H1 (cell line): ENCODE results near the gene SLC25A12. TPM values are rescaled to one million over a fixed set of nuclear protein-coding genes. Genes with fewer than 3 reads are reported as not detected.

ENCODE experiments used
- CTCF ChIA-PET: fragments of 300-600 bp; sonication (Branson Sonifier 250); formaldehyde crosslinking; loops from one replicate; lab custom pipeline; 2021; ENCODE audit not compliant: partially characterized antibody; lab: Charles Lee
- POLR2A ChIA-PET: fragments of 300-600 bp; sonication (Branson Sonifier 250); formaldehyde crosslinking; loops from one replicate; lab custom pipeline; 2021; ENCODE audit warnings: inconsistent platforms; ENCODE audit not compliant: partially characterized antibody; lab: Charles Lee
- DNase-seq, 2 experiments: peaks; one replicate each; pipeline versions ENCODE4 v3.0.0 to v3.0.0-alpha.2; 2010 to 2022; ENCODE audit warnings: low spot score in 2 of 2, low read depth in 1 of 2, mixed read lengths in 1 of 2
- FAIRE-seq: peaks from 2 replicates; lab custom pipeline; 2011; peaks lifted over from hg19 to GRCh38; lab: Jason Lieb, UNC
- H2AFZ ChIP-seq: 2 replicates; pipeline ENCODE4 v1.8.1; 2012; ENCODE audit warnings: low read length, inconsistent platforms
- H2AK5ac ChIP-seq: 2 replicates; pipeline ENCODE4 v1.6.1; 2013; ENCODE audit warnings: low read depth, low read length
- H2BK120ac ChIP-seq: replicated peaks from 2 replicates; pipeline ENCODE3; 2013; ENCODE audit warnings: low read depth, low read length, inconsistent platforms
- H2BK12ac ChIP-seq: 2 replicates; pipeline ENCODE4 v1.6.1; 2013; ENCODE audit warnings: low read depth, low read length
- H2BK15ac ChIP-seq: 2 replicates; pipeline ENCODE4 v1.6.1; 2013; ENCODE audit warnings: low read length
- H2BK20ac ChIP-seq: 2 replicates; pipeline ENCODE4 v1.6.1; 2013; ENCODE audit warnings: low read length
- H2BK5ac ChIP-seq: 2 replicates; pipeline ENCODE4 v1.6.1; 2013; ENCODE audit warnings: low read depth, low read length
- H3K14ac ChIP-seq: 2 replicates; pipeline ENCODE4 v1.6.1; 2013; ENCODE audit warnings: inconsistent platforms; ENCODE audit not compliant: insufficient read length
- H3K18ac ChIP-seq: 2 replicates; pipeline ENCODE4 v1.6.1; 2013; ENCODE audit warnings: low read length; ENCODE audit errors: extremely low read depth
- H3K23ac ChIP-seq: 2 replicates; pipeline ENCODE4 v1.6.1; 2013; ENCODE audit warnings: inconsistent platforms; ENCODE audit not compliant: insufficient read length
- H3K23me2 ChIP-seq: 2 replicates; pipeline ENCODE4 v1.6.1; 2013; ENCODE audit warnings: low read depth, low read length
- H3K27ac ChIP-seq: 2 replicates; pipeline ENCODE4 v1.6.1; 2011; ENCODE audit warnings: low read depth, low read length, inconsistent platforms
- H3K27me3 ChIP-seq, 4 experiments: replicated peaks in 1 of 4; 1 replicate in 1 of 4; 2 replicates in 3 of 4; pipeline versions ENCODE4 v1.6.1 to v1.8.1; 2011 to 2013; ENCODE audit warnings: low read length in 3 of 4, mild to moderate bottlenecking in 3 of 4, inconsistent platforms in 2 of 4, mixed read lengths in 2 of 4, moderate library complexity in 1 of 4; ENCODE audit not compliant: control insufficient read depth in 3 of 4, insufficient read depth in 3 of 4; ENCODE audit errors: extremely low read depth in 1 of 4
- H3K36me3 ChIP-seq, 4 experiments: 2 replicates each; pipeline versions ENCODE4 v1.6.1 to v1.8.1; 2011 to 2013; ENCODE audit warnings: mild to moderate bottlenecking in 4 of 4, low read length in 3 of 4, moderate library complexity in 2 of 4, control low read depth in 1 of 4, inconsistent platforms in 1 of 4; ENCODE audit not compliant: insufficient read depth in 4 of 4, control insufficient read depth in 2 of 4
- H3K4ac ChIP-seq: replicated peaks from 2 replicates; pipeline ENCODE3; 2013; ENCODE audit warnings: low read length, low read depth, mixed read lengths, inconsistent platforms; ENCODE audit not compliant: insufficient read length
- H3K4me1 ChIP-seq, 4 experiments: replicated peaks in 1 of 4; 1 replicate in 1 of 4; 2 replicates in 3 of 4; pipeline versions ENCODE4 v1.6.1 to v1.8.1; 2011 to 2013; ENCODE audit warnings: low read length in 3 of 4, inconsistent platforms in 2 of 4, mixed read lengths in 1 of 4; ENCODE audit not compliant: insufficient read depth in 4 of 4, control insufficient read depth in 3 of 4
- H3K4me2 ChIP-seq, 2 experiments: 2 replicates each; pipeline versions ENCODE4 v1.6.1 to v1.8.1; 2011 to 2013; ENCODE audit warnings: low read depth in 2 of 2, low read length in 2 of 2, control low read depth in 1 of 2, inconsistent platforms in 1 of 2, mild to moderate bottlenecking in 1 of 2; ENCODE audit not compliant: insufficient read depth in 1 of 2
- H3K4me3 ChIP-seq, 4 experiments: fragments of 200-600, 300-600 bp in 1 of 4; sonication (generic), shearing (Covaris generic), sonication (Bioruptor Twin) in 1 of 4; 2 replicates each; pipeline versions ENCODE4 v1.5.1 to v1.8.1; 2011 to 2016; ENCODE audit warnings: low read length in 4 of 4, low read depth in 3 of 4, control low read depth in 2 of 4, inconsistent platforms in 2 of 4, mild to moderate bottlenecking in 2 of 4, mixed read lengths in 1 of 4, moderate library complexity in 1 of 4; ENCODE audit not compliant: insufficient read depth in 2 of 4; ENCODE audit errors: extremely low read depth in 1 of 4
- H3K56ac ChIP-seq: replicated peaks from 2 replicates; pipeline ENCODE3; 2013; ENCODE audit warnings: low read depth, mild to moderate bottlenecking, mixed read lengths, low read length, inconsistent platforms; ENCODE audit not compliant: insufficient read length
- H3K79me1 ChIP-seq: 2 replicates; pipeline ENCODE4 v1.6.1; 2013; ENCODE audit warnings: low read depth, low read length, control low read depth
- H3K79me2 ChIP-seq, 2 experiments: 2 replicates each; pipeline versions ENCODE4 v1.6.1 to v1.8.1; 2012 to 2013; ENCODE audit warnings: low read length in 2 of 2, mild to moderate bottlenecking in 2 of 2, inconsistent platforms in 1 of 2; ENCODE audit not compliant: insufficient read depth in 2 of 2, control insufficient read depth in 1 of 2
- H3K9ac ChIP-seq, 4 experiments: replicated peaks in 1 of 4; 1 replicate in 1 of 4; 2 replicates in 3 of 4; pipeline versions ENCODE4 v1.6.1 to v1.8.1; 2011 to 2013; ENCODE audit warnings: low read depth in 3 of 4, low read length in 3 of 4, control low read depth in 2 of 4, mild to moderate bottlenecking in 2 of 4, moderate library complexity in 2 of 4, inconsistent platforms in 1 of 4; ENCODE audit errors: extremely low read depth in 1 of 4
- H3K9me3 ChIP-seq, 2 experiments: 2 replicates each; pipeline versions ENCODE4 v1.6.1 to v1.8.1; 2012 to 2013; ENCODE audit warnings: mild to moderate bottlenecking in 2 of 2, moderate library complexity in 2 of 2, control low read depth in 1 of 2, inconsistent platforms in 1 of 2, low read depth in 1 of 2, low read length in 1 of 2, mixed read lengths in 1 of 2; ENCODE audit not compliant: insufficient read depth in 2 of 2
- H4K20me1 ChIP-seq, 2 experiments: replicated peaks in 1 of 2; 2 replicates each; pipeline versions ENCODE3 to v1.8.1; 2011 to 2013; ENCODE audit warnings: inconsistent platforms in 2 of 2, low read length in 2 of 2, mild to moderate bottlenecking in 1 of 2; ENCODE audit not compliant: insufficient read depth in 2 of 2, control insufficient read depth in 1 of 2
- H4K5ac ChIP-seq: 2 replicates; pipeline ENCODE4 v1.6.1; 2013; ENCODE audit warnings: low read length, low read depth, mixed read lengths, inconsistent platforms; ENCODE audit not compliant: insufficient read length
- H4K8ac ChIP-seq: 2 replicates; pipeline ENCODE4 v1.8.0; 2013; ENCODE audit warnings: mild to moderate bottlenecking, moderate library complexity, low read length, inconsistent platforms; ENCODE audit not compliant: insufficient read depth; ENCODE audit errors: extremely low read depth
- H4K91ac ChIP-seq: replicated peaks from 2 replicates; pipeline ENCODE3; 2013; ENCODE audit warnings: low read length, mixed read lengths, inconsistent platforms; ENCODE audit not compliant: insufficient read length
- ATF2 ChIP-seq: IDR thresholded peaks from 2 replicates; pipeline ENCODE4 v1.6.1; 2012; ENCODE audit warnings: low read length, inconsistent platforms
- CBX8 ChIP-seq: fragments of 300-800, 300-1000 bp; sonication (generic); IDR thresholded peaks from 2 replicates; pipeline ENCODE4 v1.7.1; 2016; ENCODE audit warnings: low read depth, low read length, borderline replicate concordance
- GTF2F1 ChIP-seq: IDR thresholded peaks from 2 replicates; pipeline ENCODE4 v1.6.1; 2012; ENCODE audit warnings: low read depth, low read length, improper control_type of control experiment, borderline replicate concordance
- KDM4A ChIP-seq: IDR thresholded peaks from one replicate; pipeline ENCODE4 v1.7.1; 2012; ENCODE audit warnings: low read depth, mild to moderate bottlenecking, moderate library complexity, low read length, inconsistent platforms; ENCODE audit not compliant: severe bottlenecking
- SP2 ChIP-seq: IDR thresholded peaks from 2 replicates; pipeline ENCODE4 v1.6.1; 2012; ENCODE audit warnings: mild to moderate bottlenecking, low read length, inconsistent platforms
- WGBS, 2 experiments: shearing (Covaris generic) in 1 of 2; methylation state at CpG; one replicate each; pipeline versions ENCODE4 v1.1.6 to v1.1.7; 2013 to 2015; ENCODE audit warnings: low lambda C conversion rate in 2 of 2, mixed read lengths in 2 of 2, inconsistent platforms in 1 of 2, low coverage in 1 of 2, missing lambda C conversion rate in 1 of 2; ENCODE audit not compliant: insufficient replicate concordance in 2 of 2, insufficient coverage in 1 of 2, insufficient read length in 1 of 2; ENCODE audit errors: extremely low coverage in 1 of 2, missing lambda C conversion rate in 1 of 2; 5-methylcytosine and 5-hydroxymethylcytosine counted together
- polyA plus RNA-seq, 7 experiments: library from polyadenylated mRNA; depleted of rRNA in 3 of 7; stranded (reverse) in 5 of 7; unstranded in 2 of 7; fragments of >200 nt in 5 of 7; fragments of 200-250 nt in 2 of 7; gene quantifications; 1 replicate in 5 of 7; 2 replicates in 1 of 7; 4 replicates in 1 of 7; pipeline versions ENCODE4 v1.2.1 to v1.2.3, GENCODE V29; 2011 to 2013; ENCODE audit warnings: missing spikeins in 2 of 7, mixed read lengths in 2 of 7
- total RNA-seq: library from RNA; stranded (reverse); fragmentation: NEBNext Ultra II Directional; extraction: Animal tissue kit (Norgen Biotek cat#: 25700); gene quantifications from 2 replicates; pipeline ENCODE4 v1.2.1, GENCODE V29; 2021

SLC25A12 gene
- total and polyA plus RNA-seq, 2 of the 8 experiments (the other 6 are each of a cell fraction or from before 2014, with no cell fraction given): 7.7 to 10.2 TPM

- Histone ChIP-seq H3K4ac (no peak overlapping the region), H3K4me1 (no peaks in the 10 kb centered on the region), H3K9ac (no peak overlapping the region), H2AK5ac (no peak overlapping the region), H3K9me3 (no peaks in the 10 kb centered on the region), H3K56ac (no peak overlapping the region), H2BK12ac (no peak overlapping the region), H2AFZ (no peak overlapping the region), H2BK20ac (no peak overlapping the region), H3K36me3 (no peaks in the 10 kb centered on the region), H3K79me2 (no peaks in the 10 kb centered on the region), H3K23ac (no peak overlapping the region), H3K27me3 (no peaks in the 10 kb centered on the region), H4K8ac (no peak overlapping the region), H3K4me3 (no peak overlapping the region), H2BK5ac (no peak overlapping the region), H3K79me1 (no peaks in the 10 kb centered on the region), H2BK120ac (no peak overlapping the region), H3K23me2 (no peaks in the 10 kb centered on the region), H3K4me2 (no peak overlapping the region), H4K91ac (no peak overlapping the region), H4K5ac (no peak overlapping the region), H3K14ac (no peak overlapping the region), H2BK15ac (no peak overlapping the region), H4K20me1 (no peaks in the 10 kb centered on the region), H3K27ac (no peak overlapping the region), H3K18ac (no peak overlapping the region)
- no peak for FAIRE-seq
- CTCF ChIA-PET: interaction anchor here (0.6 kb wide), 1 partner anchor 38 kb away, joined by 3 read pairs; no protein-coding TSS in a partner anchor
- TF ChIP-seq ATF2 (no peak), CBX8 (no peak), KDM4A (no peak), GTF2F1 (no peak), SP2 (no peak)
- DNase-seq: no peak
- POLR2A ChIA-PET: no interaction called here
- 69% methylated on average over 5 of the region's 5 CpGs; no CpG with 5 or more reads in 1 of the 2 experiments for WGBS, 2 experiments
These were observed 90.3 kb downstream of the SLC25A12 start for GRCh38 chr2:171803757-171804156.
